ENCODE results near the gene PAPPA2. TPM values are rescaled to one million over a fixed set of nuclear protein-coding genes. Genes with fewer than 3 reads are reported as not detected.

PAPPA2 gene
- total RNA-seq, 1 donor from 2014 or later, result 0.41 TPM

- Histone ChIP-seq H3K36me3 (no peaks in the 10 kb centered on the region), H3K9me3 (replicated peaks) (no peaks in the 10 kb centered on the region), H3K4me3 (no peak overlapping the region), H3K27me3 (ENCODE audit: low read depth) (no peaks in the 10 kb centered on the region), H3K4me1 (peaks cover 8% of the 10 kb centered on the region), H3K27ac (replicated peaks) (no peak overlapping the region)
- TF ChIP-seq CTCF (IDR thresholded peaks at IDR 0.05; ENCODE audit: borderline replicate concordance), result no peak
- intact Hi-C loops (cut with micrococcal nuclease), result no loop called here
- DNase-seq, result no peak
Measured at GRCh38 chr1:176720838-176721237, 257.9 kb downstream of the PAPPA2 start.

GRCh38 chr1:176733661-176734060 is 270.7 kb downstream of the PAPPA2 start:
- DNase-seq, result no peak
- no peaks in the 10 kb centered on the region for H3K36me3 ChIP-seq
- no peak for TF ChIP-seq CTCF (IDR thresholded peaks at IDR 0.05; ENCODE audit: borderline replicate concordance)
- intact Hi-C loops (cut with micrococcal nuclease), result no loop called here
- H3K4me3 ChIP-seq, result no peak overlapping the region
- H3K4me1 ChIP-seq, result no peaks in the 10 kb centered on the region
- H3K27me3 ChIP-seq (ENCODE audit: low read depth), result no peaks in the 10 kb centered on the region
- H3K27ac ChIP-seq (replicated peaks), result no peak overlapping the region
- H3K9me3 ChIP-seq (replicated peaks), result no peaks in the 10 kb centered on the region

GRCh38 chr1:176735201-176735600 is 272.2 kb downstream of the PAPPA2 start:
- no peak overlapping the region for H3K27ac ChIP-seq (replicated peaks)
- intact Hi-C loops (cut with micrococcal nuclease), result no loop called here
- H3K36me3 ChIP-seq, result no peaks in the 10 kb centered on the region
- DNase-seq, result no peak
- TF ChIP-seq CTCF (IDR thresholded peaks at IDR 0.05; ENCODE audit: borderline replicate concordance), result no peak
- no peaks in the 10 kb centered on the region for H3K4me1 ChIP-seq
- H3K9me3 ChIP-seq (replicated peaks), result no peaks in the 10 kb centered on the region
- no peaks in the 10 kb centered on the region for H3K27me3 ChIP-seq (ENCODE audit: low read depth)
- no peak overlapping the region for H3K4me3 ChIP-seq

- Histone ChIP-seq H3K27ac (replicated peaks) (no peak overlapping the region), H3K4me1 (peaks cover under 1% of the 10 kb centered on the region), H3K27me3 (ENCODE audit: low read depth) (no peaks in the 10 kb centered on the region), H3K9me3 (replicated peaks) (no peaks in the 10 kb centered on the region), H3K4me3 (no peak overlapping the region), H3K36me3 (no peaks in the 10 kb centered on the region)
- no peak for TF ChIP-seq CTCF (IDR thresholded peaks at IDR 0.05; ENCODE audit: borderline replicate concordance)
- intact Hi-C loops (cut with micrococcal nuclease), result no loop called here
- no peak for DNase-seq
Measured at GRCh38 chr1:176736015-176736414, 273.0 kb downstream of the PAPPA2 start.

- no peak for DNase-seq
- intact Hi-C loops (cut with micrococcal nuclease), result no loop called here
- Histone ChIP-seq H3K4me3 (no peak overlapping the region), H3K9me3 (replicated peaks) (peaks cover 5% of the 10 kb centered on the region), H3K27me3 (ENCODE audit: low read depth) (no peaks in the 10 kb centered on the region), H3K4me1 (peaks cover 17% of the 10 kb centered on the region), H3K36me3 (no peaks in the 10 kb centered on the region), H3K27ac (replicated peaks) (no peak overlapping the region)
- TF ChIP-seq CTCF (IDR thresholded peaks at IDR 0.05; ENCODE audit: borderline replicate concordance), result no peak
Measured at GRCh38 chr1:176741181-176741580, 278.2 kb downstream of the PAPPA2 start.

- H3K27me3 ChIP-seq (ENCODE audit: low read depth), result no peaks in the 10 kb centered on the region
- DNase-seq, result no peak
- H3K36me3 ChIP-seq, result no peaks in the 10 kb centered on the region
- intact Hi-C loops (cut with micrococcal nuclease), result no loop called here
- no peak overlapping the region for H3K4me3 ChIP-seq
- peaks cover 5% of the 10 kb centered on the region for H3K9me3 ChIP-seq (replicated peaks)
- no peak overlapping the region for H3K27ac ChIP-seq (replicated peaks)
- H3K4me1 ChIP-seq, result peaks cover 17% of the 10 kb centered on the region
- no peak for TF ChIP-seq CTCF (IDR thresholded peaks at IDR 0.05; ENCODE audit: borderline replicate concordance)
Measured at GRCh38 chr1:176742322-176742721, 279.3 kb downstream of the PAPPA2 start.

Measured in left ventricle myocardium inferior (tissue), 1 donor.